NCI-H69 (cell line): ENCODE data around the gene TMUB1.

Experiments
- DNase-seq: peaks from one replicate; lab custom pipeline; 2025; lab: John Stamatoyannopoulos, UW

Gene TMUB1

DNA sequence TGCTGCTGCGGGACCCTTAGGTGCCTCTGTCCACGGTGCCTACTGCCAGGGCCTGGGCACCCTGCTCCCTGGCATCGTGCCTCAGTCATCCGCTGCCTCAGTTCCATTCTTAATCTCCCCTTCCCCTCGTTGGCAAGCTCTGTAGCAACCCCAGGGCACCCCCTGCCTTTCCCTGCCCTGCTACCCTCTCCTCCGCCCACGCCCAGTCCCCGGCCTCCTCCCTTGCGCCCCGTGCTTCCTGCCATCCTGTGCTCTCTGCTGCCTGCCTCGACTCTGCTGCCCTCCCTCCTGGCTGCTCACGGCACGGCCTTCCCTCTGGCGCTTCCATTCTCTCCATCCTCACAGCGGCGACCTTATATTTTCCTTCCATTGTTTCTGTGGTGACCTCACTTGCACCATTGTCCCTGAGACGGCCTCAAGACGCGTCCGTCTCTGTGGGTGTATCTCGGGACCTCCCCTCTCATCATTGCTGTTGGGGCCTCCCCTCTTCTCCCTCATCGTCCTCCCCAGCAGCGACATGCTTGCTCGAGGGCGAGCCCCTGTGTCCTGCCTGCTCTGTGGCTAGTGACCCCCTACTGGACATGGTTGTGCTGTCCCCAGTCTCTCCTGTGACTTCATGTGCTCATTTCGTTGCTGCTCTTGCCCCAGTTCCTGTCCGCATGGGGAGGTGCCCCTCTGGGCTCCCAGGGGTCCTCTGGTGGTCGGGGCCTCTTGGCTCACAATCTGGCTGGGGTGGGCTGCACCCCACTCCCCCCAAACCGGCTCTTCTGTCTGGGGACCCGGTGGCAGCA is 38.3 kb upstream of the TMUB1 start:
- DNase-seq = no peak

DNA sequence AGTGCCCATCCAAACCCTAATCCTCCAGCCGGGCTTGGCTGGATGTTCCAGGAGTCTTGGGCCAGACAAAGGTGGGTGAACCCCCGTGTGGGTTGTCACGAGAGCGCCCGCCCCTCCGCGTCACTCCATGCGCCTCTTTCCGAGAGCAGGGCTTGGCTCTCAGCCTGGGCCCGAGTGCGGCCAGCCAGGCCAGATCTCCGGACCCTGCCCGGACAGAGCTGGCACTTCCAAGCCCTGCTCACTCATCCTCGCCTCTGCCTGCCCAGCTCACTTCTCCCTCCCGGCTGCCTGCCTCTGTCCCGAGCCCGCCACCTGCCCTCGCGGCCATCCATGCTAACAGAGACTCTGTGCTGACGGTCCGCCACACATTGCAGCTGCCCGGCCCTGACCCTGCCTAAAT is 37.6 kb upstream of the TMUB1 start:
- DNase-seq = no peak

DNA sequence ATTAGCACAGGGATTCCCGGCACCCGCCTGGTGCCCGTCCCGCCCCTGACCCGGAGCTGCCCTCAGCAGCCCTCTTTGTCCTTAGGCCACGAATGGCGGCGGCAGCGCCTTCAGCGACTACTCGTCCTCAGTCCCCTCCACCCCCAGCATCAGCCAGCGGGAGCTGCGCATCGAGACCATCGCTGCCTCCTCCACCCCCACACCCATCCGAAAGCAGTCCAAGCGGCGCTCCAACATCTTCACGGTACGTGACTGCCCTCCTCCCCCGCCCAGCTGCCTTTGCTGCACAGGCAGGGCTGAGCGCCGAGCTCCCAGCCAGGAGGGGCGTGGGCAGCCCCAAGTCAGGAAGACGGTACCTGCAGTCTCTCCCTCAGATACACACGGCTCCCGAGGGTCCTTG is 36.6 kb upstream of the TMUB1 start:
- no peak for DNase-seq

DNA sequence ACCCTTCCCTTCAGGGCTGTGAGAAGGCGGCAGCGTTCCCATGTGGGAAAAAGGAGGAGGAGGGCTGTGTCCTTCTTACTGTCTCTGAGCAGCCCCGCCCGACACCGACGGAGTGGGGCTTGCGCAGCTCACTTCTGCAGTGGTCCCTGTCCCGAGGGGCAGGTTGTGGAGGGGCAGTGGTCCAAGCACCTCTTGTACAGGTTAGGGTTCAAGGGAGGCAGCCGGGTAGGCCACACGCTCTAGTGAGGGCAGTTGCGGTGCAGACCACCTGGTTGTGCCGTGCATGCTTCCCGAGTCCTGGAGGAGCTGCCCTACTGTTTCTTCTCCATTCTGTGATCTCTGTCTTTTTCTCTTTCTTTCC is 35.7 kb upstream of the TMUB1 start:
- DNase-seq = no peak

DNA sequence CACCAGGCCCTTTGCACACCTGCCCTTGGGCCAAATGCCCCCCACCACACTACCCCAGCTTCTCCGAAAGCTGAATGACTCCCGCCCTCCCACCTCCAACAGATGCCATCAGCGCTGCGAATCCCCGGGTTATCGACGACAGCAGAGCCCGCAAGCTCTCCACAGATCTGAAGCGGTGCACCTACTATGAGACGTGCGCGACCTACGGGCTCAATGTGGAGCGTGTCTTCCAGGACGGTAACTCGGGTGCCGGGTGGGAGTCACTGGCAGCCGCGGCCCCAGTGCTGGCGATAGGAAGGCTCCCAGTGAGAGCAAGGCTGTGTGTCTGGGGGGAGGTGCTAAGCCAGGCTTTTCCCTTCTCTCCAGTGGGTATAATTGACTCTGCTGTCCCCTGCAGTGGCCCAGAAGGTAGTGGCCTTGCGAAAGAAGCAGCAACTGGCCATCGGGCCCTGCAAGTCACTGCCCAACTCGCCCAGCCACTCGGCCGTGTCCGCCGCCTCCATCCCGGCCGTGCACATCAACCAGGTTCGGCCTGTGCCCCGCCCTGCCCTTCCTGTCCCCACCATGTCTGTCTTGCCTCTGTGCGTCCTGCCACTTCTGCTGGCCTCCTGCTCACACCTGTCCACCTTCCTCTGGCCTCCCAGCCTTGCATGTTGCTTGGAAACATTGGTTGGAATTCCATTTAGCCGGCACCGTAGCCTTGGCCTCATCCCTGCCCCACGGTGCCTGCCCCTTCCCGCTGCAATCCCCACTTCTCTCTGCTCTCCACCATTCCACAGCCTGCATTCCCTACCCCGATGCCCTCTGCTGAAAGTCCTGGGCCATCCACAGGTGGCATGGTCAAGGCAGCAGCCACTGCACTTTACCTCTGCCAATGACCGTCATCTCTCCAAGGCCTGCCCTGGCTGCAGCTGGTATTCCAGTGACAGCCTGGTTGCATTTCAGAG is 35.1 kb upstream of the TMUB1 start:
- DNase-seq = no peak

DNA sequence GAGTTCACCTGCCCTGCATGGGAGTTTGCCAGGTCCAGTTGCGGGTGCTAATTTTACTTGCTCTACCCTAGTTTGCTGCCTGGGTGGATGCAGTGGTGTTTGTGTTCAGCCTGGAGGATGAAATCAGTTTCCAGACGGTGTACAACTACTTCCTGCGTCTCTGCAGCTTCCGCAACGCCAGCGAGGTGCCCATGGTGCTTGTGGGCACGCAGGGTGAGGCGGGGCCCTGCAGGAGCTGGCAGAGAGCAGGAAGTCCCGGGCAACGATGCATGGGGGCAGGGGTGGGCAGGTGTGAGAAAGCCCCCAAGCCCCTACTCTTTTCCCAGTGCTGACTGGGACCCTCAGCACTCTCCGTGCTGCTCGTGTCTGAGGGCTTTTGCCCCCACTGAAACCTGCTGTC is 34.3 kb upstream of the TMUB1 start:
- DNase-seq = no peak

DNA sequence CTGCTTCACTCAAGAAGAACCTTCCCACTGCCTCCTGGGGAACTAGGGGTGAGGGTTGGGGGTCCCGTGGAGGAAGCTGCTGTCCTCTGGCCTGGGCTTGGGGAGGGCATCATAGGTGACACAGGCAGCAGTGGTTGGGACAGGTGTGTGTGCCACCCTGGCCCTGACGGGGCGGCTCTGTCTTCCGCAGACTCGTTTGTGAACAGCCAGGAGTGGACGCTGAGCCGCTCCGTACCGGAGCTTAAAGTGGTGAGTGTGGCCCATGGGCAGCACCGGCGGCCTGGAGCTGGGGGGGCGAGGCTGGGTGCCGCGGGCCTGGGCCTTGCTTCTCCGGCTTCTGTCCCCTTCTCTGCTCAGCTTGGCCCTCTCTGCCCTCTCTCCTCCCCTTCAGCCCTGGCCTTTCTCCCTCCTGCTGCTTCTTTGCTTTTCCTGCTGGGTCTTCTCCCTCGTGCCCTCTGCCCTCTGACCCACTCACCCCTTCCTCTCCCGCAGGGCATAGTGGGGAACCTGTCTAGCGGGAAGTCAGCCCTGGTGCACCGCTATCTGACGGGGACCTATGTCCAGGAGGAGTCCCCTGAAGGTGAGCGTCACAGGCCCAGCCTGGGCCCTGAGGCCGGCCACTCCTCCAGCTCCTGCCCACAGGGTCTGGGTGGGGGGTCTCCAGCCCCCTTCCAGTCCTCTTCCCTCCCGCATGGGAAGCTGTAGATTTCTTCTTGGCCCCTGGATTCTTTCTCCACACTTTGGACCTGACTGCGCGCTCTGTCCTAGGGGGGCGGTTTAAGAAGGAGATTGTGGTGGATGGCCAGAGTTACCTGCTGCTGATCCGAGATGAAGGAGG is 33.5 kb upstream of the TMUB1 start:
- no peak for DNase-seq

DNA sequence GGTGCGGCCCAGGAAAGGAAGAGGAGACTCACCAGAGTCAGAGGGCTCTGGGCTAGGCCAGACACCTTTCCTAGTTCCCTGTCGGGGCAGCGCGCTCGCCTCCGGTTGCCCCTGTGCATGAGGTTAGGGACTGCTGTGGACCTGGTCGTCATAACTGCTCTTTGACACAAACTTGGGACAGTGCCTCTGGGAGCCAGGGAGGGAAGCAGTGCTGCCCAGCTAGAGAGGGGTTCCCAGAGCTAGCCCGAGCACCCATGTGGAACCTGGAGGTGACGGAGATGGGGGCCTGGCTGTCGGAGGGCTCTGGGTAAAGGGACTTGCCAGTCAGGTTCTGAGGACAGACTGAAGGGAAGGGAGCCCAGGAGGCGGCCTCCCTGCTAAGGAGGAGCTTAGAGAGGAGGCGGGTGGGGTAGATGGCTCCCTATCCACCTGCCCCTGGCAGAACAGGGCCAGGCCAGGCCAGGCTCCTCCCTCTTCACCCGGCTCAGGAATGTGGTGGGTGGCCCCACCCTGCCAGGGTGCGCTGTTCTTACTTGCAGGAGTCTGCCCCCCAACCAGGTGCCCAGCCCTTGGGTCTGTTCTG is 32.6 kb upstream of the TMUB1 start:
- DNase-seq = no peak

DNA sequence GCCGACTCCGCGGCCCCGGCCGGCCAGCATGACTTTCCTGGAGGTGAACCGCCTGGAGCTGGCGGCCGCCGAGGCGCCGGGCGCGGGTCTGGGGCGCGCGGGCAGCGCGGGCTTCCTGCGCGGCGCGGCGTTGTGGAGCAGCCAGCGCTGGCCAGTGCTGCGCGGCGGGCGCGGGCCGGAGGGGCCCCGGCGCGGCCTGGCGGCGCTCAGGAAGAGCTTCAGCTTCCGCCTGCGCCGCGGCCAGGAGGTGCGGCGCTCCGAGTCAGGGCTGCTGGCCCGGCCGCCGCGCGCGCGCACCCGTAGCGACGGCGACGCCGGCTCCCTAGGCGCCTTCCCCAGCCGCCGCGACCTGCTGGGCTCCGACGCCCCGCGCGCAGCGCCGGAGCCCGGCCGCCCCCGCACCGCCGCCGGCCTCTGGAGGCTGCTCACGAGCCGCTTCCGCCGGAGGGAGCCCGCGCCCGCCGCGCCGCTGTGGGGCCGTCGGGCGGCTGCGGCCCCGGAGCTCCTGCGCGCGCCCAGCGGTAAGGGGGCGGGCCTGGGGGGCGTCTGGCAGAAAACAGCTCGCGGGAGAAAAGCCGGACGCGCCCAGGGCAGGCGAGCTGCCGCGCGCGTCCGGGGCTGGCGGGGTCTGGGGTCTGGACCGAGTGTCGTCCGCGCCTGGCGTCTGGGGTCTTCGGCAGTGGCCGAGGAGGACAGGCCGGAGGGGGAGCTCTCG is 32.0 kb upstream of the TMUB1 start:
- no peak for DNase-seq

DNA sequence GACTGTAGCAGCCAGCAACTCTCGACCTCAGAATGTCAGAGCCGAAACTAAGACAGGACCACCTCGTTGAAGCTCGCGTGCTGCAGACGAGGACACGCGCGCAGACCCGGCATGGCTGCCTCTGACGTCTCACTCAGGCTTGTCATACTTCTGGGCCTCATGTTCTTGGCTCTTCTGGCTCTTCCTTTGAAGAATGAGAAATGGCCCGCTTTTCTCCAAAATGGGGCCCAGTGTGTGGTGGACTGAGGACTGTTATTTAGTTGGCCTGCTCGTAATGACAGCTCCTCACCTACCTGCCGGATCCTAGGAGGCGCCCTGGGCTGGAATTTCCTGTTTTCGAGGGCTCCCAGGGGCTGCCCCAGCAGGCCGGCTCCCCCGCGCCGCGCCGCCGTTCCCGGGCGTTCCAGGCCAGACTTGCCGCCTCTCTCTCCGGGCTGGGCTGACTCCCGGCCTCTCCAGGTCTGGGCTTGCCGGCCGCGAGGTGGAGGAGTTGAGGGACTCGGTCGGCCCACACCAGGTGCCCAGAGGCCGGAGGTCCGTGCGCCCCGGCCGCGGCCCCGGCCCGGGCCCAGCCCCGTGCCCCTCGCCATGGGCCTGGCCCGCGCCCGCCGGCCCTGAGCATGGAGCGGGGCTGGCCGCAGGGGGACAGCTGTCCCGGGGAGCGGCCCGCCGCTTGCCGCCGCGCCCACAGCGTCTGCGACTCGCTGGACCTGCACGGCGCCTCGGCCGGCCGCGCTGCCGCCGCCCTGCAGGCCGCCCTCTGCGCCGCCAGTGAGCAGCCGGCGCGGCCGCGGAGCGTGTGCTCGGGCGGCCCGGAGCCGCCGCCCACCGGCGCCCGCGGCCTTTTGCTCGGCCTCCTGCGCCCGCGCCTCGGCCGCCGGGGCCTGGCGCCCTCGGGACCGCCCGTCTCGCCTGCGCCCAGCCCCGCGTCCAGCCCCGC is 31.1 kb upstream of the TMUB1 start:
- no peak for DNase-seq

DNA sequence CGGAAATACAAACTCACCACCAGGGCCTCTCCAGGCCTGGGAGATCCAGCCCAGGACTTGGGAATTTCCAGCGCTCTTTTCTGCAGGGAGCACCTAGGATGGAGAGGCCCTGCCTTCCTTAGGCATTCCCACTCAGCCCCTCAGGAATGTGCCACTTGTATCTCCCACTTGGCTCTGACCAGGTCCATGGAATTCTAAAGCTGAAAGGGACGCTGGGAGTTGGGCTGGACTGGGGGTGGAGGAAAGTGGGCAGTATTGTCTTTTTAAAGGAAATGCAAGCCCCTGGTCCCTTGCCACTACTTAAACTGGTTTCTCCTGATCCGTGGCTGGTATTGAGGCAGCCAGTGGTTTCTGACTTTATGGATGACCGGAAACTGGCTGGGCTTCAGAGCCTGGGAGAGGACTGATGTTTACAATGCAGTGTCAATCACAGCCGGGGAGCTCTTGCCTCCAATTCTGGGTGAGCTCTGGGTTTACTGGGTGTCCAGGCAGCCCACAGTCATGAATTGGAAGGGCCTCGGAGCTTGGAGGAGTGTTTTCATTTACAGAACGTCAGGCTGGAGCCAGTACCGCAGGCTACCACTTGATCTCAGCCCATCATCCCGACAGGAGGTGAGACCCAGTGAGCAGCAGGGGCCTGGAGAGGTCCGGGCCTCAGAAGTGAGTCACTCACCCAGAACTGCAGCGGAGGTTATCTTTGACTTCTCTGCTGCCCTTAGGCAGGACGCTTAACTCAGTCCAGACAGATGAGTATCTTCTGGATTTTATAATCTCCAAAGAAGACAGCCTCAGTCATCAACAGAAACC is 30.3 kb upstream of the TMUB1 start:
- DNase-seq = no peak

DNA sequence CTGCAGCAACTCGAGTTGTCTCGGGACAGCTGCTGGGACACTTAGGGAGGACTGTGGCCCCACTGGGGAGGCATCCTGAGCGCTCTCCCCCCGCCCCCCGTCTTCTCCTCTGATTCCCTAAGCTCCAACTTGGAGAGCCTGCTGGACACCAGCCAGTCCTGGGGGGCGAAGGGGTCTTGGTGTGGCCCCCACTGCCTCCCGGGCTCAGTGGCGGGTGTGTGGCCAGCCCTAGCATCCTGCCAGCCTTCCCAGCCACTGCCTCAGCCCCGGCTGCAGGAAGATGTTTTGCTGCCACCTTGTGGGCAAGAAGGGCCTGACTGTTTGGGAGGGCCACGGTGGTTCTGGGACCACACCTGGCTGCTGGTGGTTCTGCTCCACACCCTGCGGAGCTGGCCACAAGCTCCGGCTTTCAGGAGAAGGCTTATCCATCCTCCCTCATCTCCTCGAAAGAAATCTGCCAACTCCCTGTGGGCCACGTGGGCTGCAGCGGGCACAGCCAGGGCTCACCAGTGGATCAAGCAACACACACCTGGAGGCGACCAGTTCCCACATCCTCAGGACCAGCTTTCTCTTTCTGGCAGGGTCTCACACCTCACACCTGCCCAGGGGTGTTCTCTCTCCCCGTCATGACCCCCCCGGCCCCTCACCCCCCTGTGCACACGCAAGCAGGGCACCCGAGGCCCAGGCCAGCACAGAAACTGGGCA is 27.8 kb upstream of the TMUB1 start:
- peak; percentile 75 for DNase-seq

DNA sequence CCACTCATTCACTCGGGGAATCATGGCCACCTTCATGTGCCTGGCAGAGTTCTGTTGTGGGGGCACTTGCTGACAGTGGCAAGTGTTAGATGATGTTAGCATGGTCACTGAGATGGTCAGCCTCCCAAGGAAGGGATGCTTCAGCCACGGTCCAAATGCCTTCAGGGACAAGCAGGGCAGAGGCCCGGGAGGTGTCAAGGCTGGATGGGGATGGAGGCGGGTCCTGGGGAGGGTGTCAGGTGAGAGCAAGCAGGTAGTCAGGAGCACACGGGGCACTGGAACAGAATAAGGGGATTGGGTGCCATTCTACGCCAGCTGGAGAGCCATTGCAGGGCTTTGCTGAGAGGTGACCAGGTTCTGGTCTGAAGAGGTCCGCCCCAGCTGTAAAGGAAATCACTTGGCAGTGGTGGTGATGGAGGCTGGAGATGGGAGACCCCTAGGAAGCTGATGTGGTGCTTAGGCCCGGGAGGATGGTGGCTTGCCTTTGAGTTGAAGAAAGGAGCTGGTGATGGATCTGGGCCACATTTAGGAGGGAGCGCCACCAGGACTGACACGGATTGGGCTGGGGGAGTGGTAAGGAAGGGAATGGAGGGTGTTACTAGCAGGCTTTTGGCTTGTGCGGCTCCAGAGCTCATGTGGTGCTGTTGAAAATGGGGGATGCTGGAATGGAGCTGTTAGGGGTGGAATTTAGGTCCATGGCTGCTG is 27.1 kb upstream of the TMUB1 start:
- DNase-seq = no peak

DNA sequence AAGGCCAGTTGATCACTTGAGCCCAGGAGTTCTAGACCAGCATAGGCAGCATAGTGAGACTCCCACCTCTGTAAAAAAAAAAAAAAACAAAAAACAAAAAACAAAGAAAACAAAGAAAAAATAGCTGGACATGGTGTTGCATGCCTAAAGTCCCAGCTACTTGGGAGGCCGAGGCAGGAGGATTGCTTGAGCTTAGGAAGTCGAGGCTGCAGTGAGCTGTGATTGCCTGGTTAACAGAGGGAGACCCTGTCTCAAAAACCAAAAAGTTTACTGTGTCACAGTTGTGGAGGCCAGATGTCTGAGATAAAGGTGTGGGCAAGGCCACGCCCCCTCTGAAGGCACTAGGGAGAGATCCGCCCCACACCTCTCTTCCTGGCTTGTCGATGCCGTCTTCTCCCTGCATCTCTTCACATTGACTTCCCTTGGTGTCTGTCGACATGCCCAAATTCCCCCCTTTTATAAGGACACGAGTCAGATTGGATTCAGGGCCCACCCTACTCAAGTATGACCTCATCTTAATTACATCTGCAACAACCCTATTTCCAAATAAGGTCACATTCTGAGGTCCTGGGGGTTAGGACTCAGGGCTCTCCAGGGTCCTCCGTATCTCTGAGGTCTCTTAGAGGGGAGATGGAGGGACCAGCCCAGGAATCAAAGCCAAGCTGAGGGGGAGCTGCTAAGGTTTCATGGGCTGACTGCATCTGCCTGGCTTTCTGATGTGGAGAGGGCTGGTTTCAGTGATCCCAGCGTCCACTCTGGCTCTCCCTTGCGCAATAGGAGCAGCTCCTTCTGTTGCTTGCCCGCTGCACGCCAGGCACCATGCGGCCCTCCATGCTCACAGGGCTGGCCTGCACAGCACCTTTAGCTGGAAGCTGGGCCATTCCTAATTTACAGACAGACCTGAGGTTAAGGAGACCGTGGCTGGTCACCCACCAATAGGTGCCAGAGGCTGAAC is 26.1 kb upstream of the TMUB1 start:
- no peak for DNase-seq

DNA sequence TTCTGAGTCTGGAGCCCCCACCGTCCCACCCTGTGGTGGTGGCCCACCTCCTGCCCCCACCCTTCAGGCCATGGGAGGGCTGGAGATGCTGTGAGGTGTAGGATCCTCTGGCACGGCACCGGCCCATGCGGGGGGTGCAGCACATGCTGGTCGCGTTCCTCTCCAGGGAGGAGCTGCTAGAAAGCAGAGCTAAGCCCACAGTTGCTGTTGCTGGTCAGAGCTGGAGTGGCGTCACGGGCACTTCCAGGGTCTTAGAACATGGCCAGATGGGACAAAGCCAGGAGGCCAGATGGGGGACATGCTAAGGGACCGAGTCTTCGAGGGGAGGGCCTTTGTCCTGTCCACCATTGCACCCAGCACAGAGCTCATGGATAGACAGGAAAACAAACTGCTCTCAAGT is 24.6 kb upstream of the TMUB1 start:
- DNase-seq = no peak

DNA sequence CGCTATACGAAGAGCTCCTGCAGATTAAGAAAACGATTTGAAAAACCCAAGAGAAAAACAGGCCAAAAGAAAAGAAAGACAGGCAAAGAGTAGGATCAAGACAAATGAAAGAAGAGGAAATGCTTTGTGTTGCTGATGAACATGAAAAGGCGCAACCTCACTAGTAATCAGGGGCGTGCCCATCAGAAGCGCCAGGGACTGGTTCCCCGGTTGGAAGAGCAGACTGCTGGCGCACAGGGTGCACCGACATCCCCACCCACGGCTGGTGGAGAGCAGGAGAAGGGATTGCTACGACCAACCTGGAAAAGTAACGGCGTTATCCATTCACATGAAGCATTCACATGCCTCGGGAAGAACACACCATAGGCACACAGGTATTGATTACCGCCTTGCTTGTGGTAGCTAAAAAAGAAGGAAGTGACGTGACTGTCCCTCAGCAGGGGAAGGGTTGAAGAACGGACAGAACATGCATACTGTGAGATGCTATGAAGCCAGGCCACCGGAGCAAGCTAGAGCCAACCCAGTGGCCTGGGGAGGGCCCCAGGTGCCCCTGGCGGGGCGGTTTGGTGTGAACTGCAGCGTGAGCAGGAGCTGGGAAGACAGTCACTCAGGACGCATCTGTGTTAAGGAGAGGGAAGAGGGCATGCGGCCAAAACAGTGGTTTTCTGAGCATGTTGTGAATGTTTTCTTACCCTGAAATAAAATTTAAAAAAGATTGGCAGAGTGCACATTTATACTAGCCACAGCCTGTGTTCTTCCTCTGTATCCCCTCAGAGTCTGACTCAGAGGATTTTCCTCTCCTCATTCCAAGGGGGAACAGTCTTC is 21.3 kb upstream of the TMUB1 start:
- DNase-seq = no peak
